OCI-LY3 (cell line): Measurements from ENCODE around the gene OPN1MW3.
"Not testable (repeated sequence)": the region's sequence is repeated elsewhere in the genome, so short reads cannot be mapped to it uniquely, and the experiment has no call there.

Source experiments
- EZH2phosphoT487 ChIP-seq: fragments of 200-600 bp; shearing (Covaris generic); IDR thresholded peaks from 2 replicates; pipeline ENCODE4 v1.6.1; 2018; ENCODE audit warnings: antibody characterized with exemption, mixed run types, low read depth
- TF ChIP-seq, protein P1 (sequence below): fragments of 200-600, 300-600 bp; sonication (generic); IDR thresholded peaks from 2 replicates; pipeline ENCODE4 v1.5.1; 2014; ENCODE audit warnings: antibody characterized with exemption, low read length, low read depth

DNA sequence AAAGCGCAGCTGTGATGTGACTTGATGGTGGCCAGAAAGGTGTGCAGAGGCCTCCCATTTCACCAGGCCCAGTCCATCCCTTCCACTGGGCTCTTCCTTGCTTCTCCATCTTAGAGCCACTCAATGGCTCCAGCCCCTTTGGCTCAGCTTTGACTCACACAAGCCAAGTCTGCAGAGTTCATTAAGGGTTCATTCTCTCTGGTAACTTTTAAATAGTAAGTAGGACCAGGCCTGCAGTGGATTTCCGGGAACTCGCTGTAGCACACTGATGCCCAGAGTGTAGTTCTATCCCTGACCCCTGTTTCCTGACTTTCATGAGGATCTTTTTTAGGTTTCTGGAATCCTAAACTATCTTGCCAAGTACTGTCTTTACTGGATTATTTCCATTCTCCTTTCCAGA is 25.9 kb upstream of the OPN1MW3 start:
- TF ChIP-seq, protein P1, sequence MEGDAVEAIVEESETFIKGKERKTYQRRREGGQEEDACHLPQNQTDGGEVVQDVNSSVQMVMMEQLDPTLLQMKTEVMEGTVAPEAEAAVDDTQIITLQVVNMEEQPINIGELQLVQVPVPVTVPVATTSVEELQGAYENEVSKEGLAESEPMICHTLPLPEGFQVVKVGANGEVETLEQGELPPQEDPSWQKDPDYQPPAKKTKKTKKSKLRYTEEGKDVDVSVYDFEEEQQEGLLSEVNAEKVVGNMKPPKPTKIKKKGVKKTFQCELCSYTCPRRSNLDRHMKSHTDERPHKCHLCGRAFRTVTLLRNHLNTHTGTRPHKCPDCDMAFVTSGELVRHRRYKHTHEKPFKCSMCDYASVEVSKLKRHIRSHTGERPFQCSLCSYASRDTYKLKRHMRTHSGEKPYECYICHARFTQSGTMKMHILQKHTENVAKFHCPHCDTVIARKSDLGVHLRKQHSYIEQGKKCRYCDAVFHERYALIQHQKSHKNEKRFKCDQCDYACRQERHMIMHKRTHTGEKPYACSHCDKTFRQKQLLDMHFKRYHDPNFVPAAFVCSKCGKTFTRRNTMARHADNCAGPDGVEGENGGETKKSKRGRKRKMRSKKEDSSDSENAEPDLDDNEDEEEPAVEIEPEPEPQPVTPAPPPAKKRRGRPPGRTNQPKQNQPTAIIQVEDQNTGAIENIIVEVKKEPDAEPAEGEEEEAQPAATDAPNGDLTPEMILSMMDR, result not testable (repeated sequence)
- TF ChIP-seq EZH2phosphoT487, result not testable (repeated sequence)
